GM19240 (cell line): ENCODE results near the gene TCEAL5.
"Not testable (repeated sequence)": the region's sequence is repeated elsewhere in the genome, so short reads cannot be mapped to it uniquely, and the experiment has no call there.

Experiments used
- DNase-seq: peaks from one replicate; pipeline ENCODE4 v3.0.0; 2011; ENCODE audit warnings: low spot score; ENCODE audit not compliant: insufficient read length

Gene TCEAL5

DNA sequence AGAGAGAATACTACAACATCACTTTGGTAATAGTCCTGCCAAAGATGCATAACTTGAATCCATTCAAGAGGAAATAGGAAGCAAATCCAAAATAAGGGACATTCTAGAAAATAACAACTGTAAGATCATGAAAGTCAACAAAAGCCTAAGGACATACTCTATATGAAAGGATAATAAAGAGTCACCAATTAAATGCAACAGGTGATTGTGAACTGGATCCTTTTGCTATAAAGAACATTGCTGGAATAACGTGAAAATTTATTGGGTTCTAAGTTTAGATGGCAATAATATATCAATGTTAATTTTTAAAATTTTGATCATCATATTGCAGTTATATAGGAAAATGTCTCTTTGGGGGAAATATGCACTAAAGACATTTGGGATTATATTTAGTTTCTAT lies 41.7 kb downstream of the TCEAL5 start:
- no peak for DNase-seq

DNA sequence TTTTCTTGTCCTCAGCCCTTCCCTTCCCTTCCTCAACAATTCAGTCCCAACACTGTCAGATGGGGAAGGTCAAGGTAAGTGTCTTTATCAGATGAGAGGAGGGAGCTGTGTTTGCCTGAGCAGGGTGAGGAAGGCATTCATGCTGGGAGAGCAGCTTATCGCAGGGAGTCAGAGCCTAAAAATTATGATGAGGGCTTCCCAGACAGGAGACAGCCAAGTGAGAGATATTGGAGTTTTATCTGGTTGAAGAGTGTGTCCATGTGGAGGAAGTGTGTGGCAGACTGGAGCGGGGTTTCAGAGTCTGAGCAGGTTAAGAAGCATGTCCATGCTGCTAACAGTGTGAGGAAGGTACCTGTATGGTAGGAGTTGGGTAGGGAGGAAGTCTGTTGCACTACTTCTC lies 43.3 kb downstream of the TCEAL5 start:
- no peak for DNase-seq

DNA sequence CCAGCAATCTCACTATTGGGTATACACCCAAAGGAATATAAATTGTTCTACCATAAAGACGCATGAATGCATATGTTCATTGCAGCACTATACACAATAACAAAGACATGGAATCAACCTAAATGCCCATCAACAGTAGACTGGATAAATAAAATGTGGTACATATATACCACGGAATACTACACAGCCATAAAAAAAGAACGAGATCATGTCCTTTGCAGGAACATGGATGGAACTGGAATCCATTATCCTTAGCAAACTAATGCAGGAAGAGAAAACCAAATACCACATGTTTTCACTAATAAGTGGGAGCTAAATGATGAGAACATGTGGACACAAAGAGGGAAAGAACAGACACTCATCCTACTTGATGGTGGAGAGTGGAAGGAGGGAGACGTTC lies 50.6 kb downstream of the TCEAL5 start:
- DNase-seq, result not testable (repeated sequence)
